ENCODE data around the gene COG6. TPM values are rescaled to one million over a fixed set of nuclear protein-coding genes. Genes with fewer than 3 reads are reported as not detected.

COG6 gene
- polyA plus RNA-seq, 1 experiment, result 48.6 TPM

GRCh38 chr13:39768962-39769361, 113.5 kb downstream of the COG6 start:
- POLR2A ChIA-PET, result no interaction called here
- CTCF ChIA-PET, result interaction anchor here (0.6 kb wide), 1 partner anchor 158 kb away, joined by 3 read pairs; no protein-coding TSS in a partner anchor

GRCh38 chr13:39770221-39771090, 115.0 kb downstream of the COG6 start:
- CTCF ChIA-PET, result no interaction called here
- H3K27ac ChIP-seq (ENCODE audit: low read depth, low read length), result no peak overlapping the region
- no peak for TF ChIP-seq CTCF (IDR thresholded peaks at IDR 0.05; ENCODE audit: low read depth, low read length)
- DNase-seq (ENCODE audit: low read depth, low spot score), result no peak
- H3K9me3 ChIP-seq (ENCODE audit: control insufficient read depth, insufficient read depth, low read length), result peaks cover 3% of the 10 kb centered on the region; the same call in 1 of the 2 replicates
- POLR2A ChIA-PET, result no interaction called here
- no peak overlapping the region for H3K4me3 ChIP-seq (ENCODE audit: low read depth, low read length)
- H3K27me3 ChIP-seq (ENCODE audit: control insufficient read depth, insufficient read depth, low read length), result no peaks in the 10 kb centered on the region

More at GRCh38 chr13:39768962-39769361, 113.5 kb downstream of the COG6 start:
- TF ChIP-seq CTCF (IDR thresholded peaks at IDR 0.05; ENCODE audit: low read depth, low read length), result no peak
- DNase-seq (ENCODE audit: low read depth, low spot score), result no peak
- Histone ChIP-seq H3K4me3 (ENCODE audit: low read depth, low read length) (no peak overlapping the region), H3K27ac (ENCODE audit: low read depth, low read length) (no peak overlapping the region), H3K9me3 (ENCODE audit: control insufficient read depth, insufficient read depth, low read length) (peaks cover 3% of the 10 kb centered on the region; the same call in 1 of the 2 replicates), H3K27me3 (ENCODE audit: control insufficient read depth, insufficient read depth, low read length) (no peaks in the 10 kb centered on the region)

- no peak for TF ChIP-seq CTCF (IDR thresholded peaks at IDR 0.05; ENCODE audit: low read depth, low read length)
- DNase-seq (ENCODE audit: low read depth, low spot score), result no peak
- ChIA-PET POLR2A (interaction anchor here (0.7 kb wide), 1 partner anchor 98 kb away, joined by 4 read pairs; no protein-coding TSS in a partner anchor), CTCF (interaction anchor here (1.0 kb wide), 1 partner anchor 722 kb away, joined by 3 read pairs; no protein-coding TSS in a partner anchor)
- Histone ChIP-seq H3K27me3 (ENCODE audit: control insufficient read depth, insufficient read depth, low read length) (no peaks in the 10 kb centered on the region), H3K9me3 (ENCODE audit: control insufficient read depth, insufficient read depth, low read length) (peaks cover 5% of the 10 kb centered on the region; the same call in 1 of the 2 replicates), H3K4me3 (ENCODE audit: low read depth, low read length) (no peak overlapping the region), H3K27ac (ENCODE audit: low read depth, low read length) (no peak overlapping the region)
Observed at GRCh38 chr13:39773833-39774232, 118.4 kb downstream of the COG6 start.

GRCh38 chr13:39776439-39776838, 121.0 kb downstream of the COG6 start:
- ChIA-PET POLR2A (no interaction called here), CTCF (interaction anchor here (1.7 to 2.1 kb wide), 2 partner anchors 10 to 167 kb away, joined by 8 read pairs; no protein-coding TSS in a partner anchor)
- no peak for TF ChIP-seq CTCF (IDR thresholded peaks at IDR 0.05; ENCODE audit: low read depth, low read length)
- no peak overlapping the region for H3K4me3 ChIP-seq (ENCODE audit: low read depth, low read length)
- H3K27ac ChIP-seq (ENCODE audit: low read depth, low read length), result no peak overlapping the region
- H3K9me3 ChIP-seq (ENCODE audit: control insufficient read depth, insufficient read depth, low read length), result peaks cover 5% of the 10 kb centered on the region; the same call in 1 of the 2 replicates
- peak; percentile 51 for DNase-seq (ENCODE audit: low read depth, low spot score)
- no peaks in the 10 kb centered on the region for H3K27me3 ChIP-seq (ENCODE audit: control insufficient read depth, insufficient read depth, low read length)

GRCh38 chr13:39777021-39777420, 121.6 kb downstream of the COG6 start:
- no peak for TF ChIP-seq CTCF (IDR thresholded peaks at IDR 0.05; ENCODE audit: low read depth, low read length)
- ChIA-PET CTCF (interaction anchor here (1.0 to 2.1 kb wide), 3 partner anchors 11 to 166 kb away, joined by 3 to 8 read pairs (median 8); no protein-coding TSS in a partner anchor), POLR2A (no interaction called here)
- Histone ChIP-seq H3K9me3 (ENCODE audit: control insufficient read depth, insufficient read depth, low read length) (peaks cover 5% of the 10 kb centered on the region; the same call in 1 of the 2 replicates), H3K27ac (ENCODE audit: low read depth, low read length) (peak overlapping the region; percentile 65), H3K27me3 (ENCODE audit: control insufficient read depth, insufficient read depth, low read length) (no peaks in the 10 kb centered on the region), H3K4me3 (ENCODE audit: low read depth, low read length) (no peak overlapping the region)
- no peak for DNase-seq (ENCODE audit: low read depth, low spot score)

All from AG04450 (cell line).